Activated T-helper 2 cell treated with anti-CD3 and anti-CD28 coated beads, Interferon-gamma antibody, Interleukin-2, Interleukin-4, amounts not matched to agents 10 μg/mL and 5 μg/mL and 100 μg/mL, durations not matched to agents 14 hours and 24 hours and 36 hours (primary cell): ENCODE results near the gene PTPRF. TPM values are rescaled to one million over a fixed set of nuclear protein-coding genes. Genes with fewer than 3 reads are reported as not detected.

Source experiments
- DNase-seq: peaks from one replicate; pipeline ENCODE4 v3.0.0; 2021; ENCODE audit warnings: low spot score
- H3K27ac Mint-ChIP-seq: one replicate; pipeline ENCODE4 v1.8.0; 2021; ENCODE audit warnings: mixed read lengths
- H3K27me3 Mint-ChIP-seq: one replicate; pipeline ENCODE4 v1.8.0; 2021; ENCODE audit warnings: low read depth, mixed read lengths
- H3K36me3 Mint-ChIP-seq: one replicate; pipeline ENCODE4 v1.8.0; 2021; ENCODE audit warnings: low read depth, mixed read lengths
- H3K4me1 Mint-ChIP-seq: one replicate; pipeline ENCODE4 v1.8.0; 2021; ENCODE audit warnings: low read depth, mixed read lengths
- H3K4me3 Mint-ChIP-seq: one replicate; pipeline ENCODE4 v1.8.0; 2021; ENCODE audit warnings: low read depth, mild to moderate bottlenecking, moderate library complexity, mixed read lengths
- H3K9me3 Mint-ChIP-seq: one replicate; pipeline ENCODE4 v1.8.0; 2021; ENCODE audit warnings: mixed read lengths
- intact Hi-C: fragments of 100-400 bp; cut with micrococcal nuclease; formaldehyde crosslinking; loops from one replicate; pipeline ENCODE4 v1.15.1; 2023
- total RNA-seq: library from RNA; stranded (reverse); gene quantifications from 2 replicates; pipeline ENCODE4 v1.2.3, GENCODE V29; 2022

PTPRF gene
- total RNA-seq, 1 donor from 2014 or later = 3.0 TPM

DNA sequence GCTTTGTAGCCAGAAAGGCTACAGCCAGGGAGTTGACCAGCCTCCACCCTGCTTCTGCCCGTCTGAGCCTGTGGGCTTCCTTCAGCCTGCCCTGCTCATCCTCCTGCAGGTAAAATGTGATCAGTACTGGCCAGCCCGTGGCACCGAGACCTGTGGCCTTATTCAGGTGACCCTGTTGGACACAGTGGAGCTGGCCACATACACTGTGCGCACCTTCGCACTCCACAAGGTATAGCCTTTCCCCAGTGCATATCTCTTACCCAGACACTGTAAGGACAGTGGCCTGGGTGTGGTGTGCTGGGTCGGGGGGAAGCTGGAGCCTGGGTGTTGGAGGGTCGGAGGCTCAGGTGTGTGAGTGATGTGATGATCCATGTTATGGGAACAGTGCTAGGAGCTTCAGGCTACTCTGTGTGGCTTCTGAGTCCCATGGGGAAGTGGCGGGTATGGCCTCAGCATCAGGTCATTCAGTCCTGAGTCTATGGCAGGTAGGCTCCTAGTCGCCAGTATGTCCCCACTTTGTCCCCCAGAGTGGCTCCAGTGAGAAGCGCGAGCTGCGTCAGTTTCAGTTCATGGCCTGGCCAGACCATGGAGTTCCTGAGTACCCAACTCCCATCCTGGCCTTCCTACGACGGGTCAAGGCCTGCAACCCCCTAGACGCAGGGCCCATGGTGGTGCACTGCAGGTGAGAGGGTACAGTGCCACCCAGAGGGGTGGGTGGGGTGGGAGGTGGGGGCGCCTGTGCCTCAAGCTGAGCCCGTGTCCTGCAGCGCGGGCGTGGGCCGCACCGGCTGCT lies 88.0 kb downstream of the PTPRF start:
- H3K27me3 Mint-ChIP-seq = no peaks in the 10 kb centered on the region

DNA sequence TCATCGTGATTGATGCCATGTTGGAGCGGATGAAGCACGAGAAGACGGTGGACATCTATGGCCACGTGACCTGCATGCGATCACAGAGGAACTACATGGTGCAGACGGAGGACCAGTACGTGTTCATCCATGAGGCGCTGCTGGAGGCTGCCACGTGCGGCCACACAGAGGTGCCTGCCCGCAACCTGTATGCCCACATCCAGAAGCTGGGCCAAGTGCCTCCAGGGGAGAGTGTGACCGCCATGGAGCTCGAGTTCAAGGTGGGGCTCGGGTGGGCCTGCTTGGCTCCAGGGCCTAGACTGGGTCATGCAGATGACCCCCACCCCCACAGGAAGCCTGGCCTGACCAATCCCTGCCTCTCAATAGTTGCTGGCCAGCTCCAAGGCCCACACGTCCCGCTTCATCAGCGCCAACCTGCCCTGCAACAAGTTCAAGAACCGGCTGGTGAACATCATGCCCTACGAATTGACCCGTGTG lies 88.7 kb downstream of the PTPRF start:
- Mint-ChIP-seq H3K4me3 (no peak overlapping the region), H3K36me3 (no peaks in the 10 kb centered on the region), H3K27me3 (no peaks in the 10 kb centered on the region), H3K9me3 (no peaks in the 10 kb centered on the region), H3K27ac (no peak overlapping the region), H3K4me1 (no peaks in the 10 kb centered on the region)
- DNase-seq = no peak
- intact Hi-C loops = no loop called here

More for the DNA sequence above, 88.0 kb downstream of the PTPRF start:
- no peak overlapping the region for H3K4me3 Mint-ChIP-seq
- intact Hi-C loops = no loop called here
- no peaks in the 10 kb centered on the region for H3K36me3 Mint-ChIP-seq
- DNase-seq = no peak
- H3K27ac Mint-ChIP-seq = no peak overlapping the region
- H3K4me1 Mint-ChIP-seq = no peaks in the 10 kb centered on the region
- H3K9me3 Mint-ChIP-seq = no peaks in the 10 kb centered on the region

DNA sequence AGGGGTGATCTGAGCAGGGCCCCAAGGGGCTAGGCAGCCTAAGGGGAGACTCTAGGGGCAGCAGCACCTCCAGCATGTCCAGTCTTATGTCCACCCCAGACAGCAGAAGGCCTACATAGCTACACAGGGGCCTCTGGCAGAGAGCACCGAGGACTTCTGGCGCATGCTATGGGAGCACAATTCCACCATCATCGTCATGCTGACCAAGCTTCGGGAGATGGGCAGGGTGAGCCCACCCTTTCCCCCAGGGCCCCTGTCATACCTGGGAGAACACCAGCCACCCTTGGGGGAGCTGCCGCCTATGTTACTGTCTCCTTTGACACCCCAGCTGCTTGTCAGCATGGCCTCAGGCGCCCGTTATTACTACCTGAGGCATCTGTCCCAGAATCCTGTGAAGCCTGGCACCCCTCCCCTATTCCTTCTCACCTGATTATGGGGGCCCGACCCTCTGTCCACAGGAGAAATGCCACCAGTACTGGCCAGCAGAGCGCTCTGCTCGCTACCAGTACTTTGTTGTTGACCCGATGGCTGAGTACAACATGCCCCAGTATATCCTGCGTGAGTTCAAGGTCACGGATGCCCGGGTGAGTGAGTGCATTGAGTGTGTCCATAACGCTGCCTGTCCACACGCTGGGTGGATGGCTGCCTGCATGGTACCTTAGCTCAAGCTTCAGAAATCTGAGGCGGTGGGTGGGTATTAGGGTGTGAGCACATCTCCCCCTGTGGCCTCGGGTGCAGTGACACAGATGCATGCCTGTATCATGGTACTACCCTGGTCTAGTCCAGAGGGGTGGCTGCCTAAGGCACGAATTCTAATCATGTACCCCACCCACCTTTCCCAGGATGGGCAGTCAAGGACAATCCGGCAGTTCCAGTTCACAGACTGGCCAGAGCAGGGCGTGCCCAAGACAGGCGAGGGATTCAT lies 89.6 kb downstream of the PTPRF start:
- Mint-ChIP-seq H3K4me1 (no peaks in the 10 kb centered on the region), H3K27me3 (no peaks in the 10 kb centered on the region), H3K9me3 (no peaks in the 10 kb centered on the region), H3K36me3 (no peaks in the 10 kb centered on the region), H3K27ac (no peak overlapping the region), H3K4me3 (no peak overlapping the region)
- intact Hi-C loops = no loop called here
- no peak for DNase-seq

DNA sequence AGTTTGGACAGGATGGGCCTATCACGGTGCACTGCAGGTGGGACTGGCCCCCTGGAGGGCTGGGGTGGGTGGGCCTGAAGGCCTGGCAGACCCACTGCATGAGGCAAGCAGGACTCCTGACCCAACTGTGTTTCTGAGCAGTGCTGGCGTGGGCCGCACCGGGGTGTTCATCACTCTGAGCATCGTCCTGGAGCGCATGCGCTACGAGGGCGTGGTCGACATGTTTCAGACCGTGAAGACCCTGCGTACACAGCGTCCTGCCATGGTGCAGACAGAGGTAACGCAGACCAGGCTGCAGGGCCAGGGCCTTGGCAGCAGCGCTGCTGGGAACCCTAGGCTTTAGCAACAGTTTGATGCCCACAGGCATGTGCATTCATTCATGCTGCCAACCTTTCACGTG lies 90.3 kb downstream of the PTPRF start:
- H3K27ac Mint-ChIP-seq = no peak overlapping the region

DNA sequence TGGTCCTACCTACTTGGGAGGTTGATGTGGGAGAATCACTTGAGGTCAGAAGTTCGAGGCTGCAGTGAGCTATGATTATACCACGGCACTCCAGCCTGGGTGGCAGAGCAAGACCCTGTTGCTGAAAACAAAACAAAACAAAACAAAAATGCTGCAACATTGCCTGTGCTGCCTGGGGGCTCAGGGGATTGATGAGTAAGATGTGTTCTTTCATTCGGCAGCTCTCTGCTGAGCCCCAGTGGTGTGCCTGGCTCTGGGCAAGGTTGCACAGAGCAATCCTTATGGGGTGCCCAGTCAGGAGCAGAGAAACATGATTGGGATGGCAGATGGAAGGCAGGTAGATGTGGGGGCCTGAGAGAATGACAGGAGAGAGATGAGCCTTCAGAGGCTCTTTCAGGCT lies 90.7 kb downstream of the PTPRF start:
- Mint-ChIP-seq H3K36me3 (no peaks in the 10 kb centered on the region), H3K9me3 (no peaks in the 10 kb centered on the region), H3K4me3 (no peak overlapping the region), H3K27ac (no peak overlapping the region), H3K4me1 (no peaks in the 10 kb centered on the region), H3K27me3 (no peaks in the 10 kb centered on the region)
- intact Hi-C loops = no loop called here
- DNase-seq = no peak

More for the DNA sequence above, 90.3 kb downstream of the PTPRF start:
- Mint-ChIP-seq H3K9me3 (no peaks in the 10 kb centered on the region), H3K4me3 (no peak overlapping the region), H3K4me1 (no peaks in the 10 kb centered on the region), H3K36me3 (no peaks in the 10 kb centered on the region), H3K27me3 (no peaks in the 10 kb centered on the region)
- intact Hi-C loops = no loop called here
- no peak for DNase-seq

DNA sequence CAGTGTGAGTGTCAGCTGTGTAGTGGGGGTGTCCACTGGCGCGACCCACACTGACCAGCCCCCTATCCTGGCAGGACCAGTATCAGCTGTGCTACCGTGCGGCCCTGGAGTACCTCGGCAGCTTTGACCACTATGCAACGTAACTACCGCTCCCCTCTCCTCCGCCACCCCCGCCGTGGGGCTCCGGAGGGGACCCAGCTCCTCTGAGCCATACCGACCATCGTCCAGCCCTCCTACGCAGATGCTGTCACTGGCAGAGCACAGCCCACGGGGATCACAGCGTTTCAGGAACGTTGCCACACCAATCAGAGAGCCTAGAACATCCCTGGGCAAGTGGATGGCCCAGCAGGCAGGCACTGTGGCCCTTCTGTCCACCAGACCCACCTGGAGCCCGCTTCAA lies 91.2 kb downstream of the PTPRF start:
- H3K9me3 Mint-ChIP-seq = no peaks in the 10 kb centered on the region
- no peak overlapping the region for H3K4me3 Mint-ChIP-seq
- DNase-seq = no peak
- no peaks in the 10 kb centered on the region for H3K4me1 Mint-ChIP-seq
- H3K27ac Mint-ChIP-seq = no peak overlapping the region
- H3K27me3 Mint-ChIP-seq = no peaks in the 10 kb centered on the region
- no peaks in the 10 kb centered on the region for H3K36me3 Mint-ChIP-seq
- intact Hi-C loops = no loop called here

DNA sequence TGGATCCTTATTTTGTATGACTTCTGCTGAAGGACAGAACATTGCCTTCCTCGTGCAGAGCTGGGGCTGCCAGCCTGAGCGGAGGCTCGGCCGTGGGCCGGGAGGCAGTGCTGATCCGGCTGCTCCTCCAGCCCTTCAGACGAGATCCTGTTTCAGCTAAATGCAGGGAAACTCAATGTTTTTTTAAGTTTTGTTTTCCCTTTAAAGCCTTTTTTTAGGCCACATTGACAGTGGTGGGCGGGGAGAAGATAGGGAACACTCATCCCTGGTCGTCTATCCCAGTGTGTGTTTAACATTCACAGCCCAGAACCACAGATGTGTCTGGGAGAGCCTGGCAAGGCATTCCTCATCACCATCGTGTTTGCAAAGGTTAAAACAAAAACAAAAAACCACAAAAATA lies 91.8 kb downstream of the PTPRF start:
- H3K4me3 Mint-ChIP-seq = no peak overlapping the region
- no peaks in the 10 kb centered on the region for H3K9me3 Mint-ChIP-seq
- no peaks in the 10 kb centered on the region for H3K36me3 Mint-ChIP-seq
- no peak for DNase-seq
- no peaks in the 10 kb centered on the region for H3K27me3 Mint-ChIP-seq
- H3K4me1 Mint-ChIP-seq = no peaks in the 10 kb centered on the region
- no peak overlapping the region for H3K27ac Mint-ChIP-seq
- intact Hi-C loops = no loop called here

DNA sequence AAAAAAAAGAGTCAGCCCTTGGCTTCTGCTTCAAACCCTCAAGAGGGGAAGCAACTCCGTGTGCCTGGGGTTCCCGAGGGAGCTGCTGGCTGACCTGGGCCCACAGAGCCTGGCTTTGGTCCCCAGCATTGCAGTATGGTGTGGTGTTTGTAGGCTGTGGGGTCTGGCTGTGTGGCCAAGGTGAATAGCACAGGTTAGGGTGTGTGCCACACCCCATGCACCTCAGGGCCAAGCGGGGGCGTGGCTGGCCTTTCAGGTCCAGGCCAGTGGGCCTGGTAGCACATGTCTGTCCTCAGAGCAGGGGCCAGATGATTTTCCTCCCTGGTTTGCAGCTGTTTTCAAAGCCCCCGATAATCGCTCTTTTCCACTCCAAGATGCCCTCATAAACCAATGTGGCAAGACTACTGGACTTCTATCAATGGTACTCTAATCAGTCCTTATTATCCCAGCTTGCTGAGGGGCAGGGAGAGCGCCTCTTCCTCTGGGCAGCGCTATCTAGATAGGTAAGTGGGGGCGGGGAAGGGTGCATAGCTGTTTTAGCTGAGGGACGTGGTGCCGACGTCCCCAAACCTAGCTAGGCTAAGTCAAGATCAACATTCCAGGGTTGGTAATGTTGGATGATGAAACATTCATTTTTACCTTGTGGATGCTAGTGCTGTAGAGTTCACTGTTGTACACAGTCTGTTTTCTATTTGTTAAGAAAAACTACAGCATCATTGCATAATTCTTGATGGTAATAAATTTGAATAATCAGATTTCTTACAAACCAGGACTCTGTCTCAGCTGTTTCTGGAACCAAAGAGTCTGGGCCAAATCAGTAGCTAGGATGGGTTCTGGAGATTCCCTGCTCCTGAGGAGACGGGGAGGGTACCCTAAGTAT lies 92.5 kb downstream of the PTPRF start:
- Mint-ChIP-seq H3K27me3 (no peaks in the 10 kb centered on the region), H3K9me3 (no peaks in the 10 kb centered on the region), H3K36me3 (no peaks in the 10 kb centered on the region), H3K27ac (no peak overlapping the region), H3K4me1 (no peaks in the 10 kb centered on the region), H3K4me3 (no peak overlapping the region)
- intact Hi-C loops = no loop called here
- DNase-seq = no peak

DNA sequence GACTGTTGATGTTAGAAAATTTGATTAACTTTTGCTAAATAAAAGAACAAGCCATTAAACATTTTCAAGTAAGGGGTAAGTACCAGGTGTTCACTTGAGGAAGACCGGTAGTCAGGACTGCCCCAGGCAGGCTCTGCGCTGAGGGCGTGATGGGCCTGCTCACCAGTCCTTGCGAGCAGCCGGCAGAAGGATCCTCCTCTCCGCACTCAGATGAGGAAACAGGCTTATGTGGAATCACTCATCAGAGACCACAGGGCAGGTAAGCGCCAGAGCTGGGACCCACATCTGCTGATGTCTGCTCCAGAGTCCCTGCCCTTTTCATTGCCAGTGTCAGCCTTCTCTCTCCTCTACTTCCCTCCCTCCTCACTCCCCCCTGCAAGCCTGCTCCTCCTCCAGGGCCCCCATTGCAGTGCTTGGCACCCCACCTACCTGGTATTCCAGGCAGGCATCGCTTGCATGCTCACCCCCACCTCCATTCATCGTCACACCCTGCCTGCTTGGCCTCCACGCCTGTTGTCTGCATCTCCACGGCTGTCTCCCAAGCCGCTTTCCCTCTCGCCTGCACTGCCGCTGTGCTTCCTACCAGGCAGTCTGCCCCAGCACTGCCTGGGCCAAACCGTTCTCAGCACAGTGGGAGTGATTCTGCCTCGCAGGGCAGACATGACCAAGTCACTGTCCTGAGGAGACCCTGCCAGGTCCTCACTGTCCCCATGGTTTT lies 94.5 kb downstream of the PTPRF start:
- Mint-ChIP-seq H3K4me3 (no peak overlapping the region), H3K36me3 (no peaks in the 10 kb centered on the region), H3K4me1 (no peaks in the 10 kb centered on the region), H3K27me3 (no peaks in the 10 kb centered on the region), H3K9me3 (no peaks in the 10 kb centered on the region), H3K27ac (no peak overlapping the region)
- intact Hi-C loops = no loop called here
- no peak for DNase-seq

DNA sequence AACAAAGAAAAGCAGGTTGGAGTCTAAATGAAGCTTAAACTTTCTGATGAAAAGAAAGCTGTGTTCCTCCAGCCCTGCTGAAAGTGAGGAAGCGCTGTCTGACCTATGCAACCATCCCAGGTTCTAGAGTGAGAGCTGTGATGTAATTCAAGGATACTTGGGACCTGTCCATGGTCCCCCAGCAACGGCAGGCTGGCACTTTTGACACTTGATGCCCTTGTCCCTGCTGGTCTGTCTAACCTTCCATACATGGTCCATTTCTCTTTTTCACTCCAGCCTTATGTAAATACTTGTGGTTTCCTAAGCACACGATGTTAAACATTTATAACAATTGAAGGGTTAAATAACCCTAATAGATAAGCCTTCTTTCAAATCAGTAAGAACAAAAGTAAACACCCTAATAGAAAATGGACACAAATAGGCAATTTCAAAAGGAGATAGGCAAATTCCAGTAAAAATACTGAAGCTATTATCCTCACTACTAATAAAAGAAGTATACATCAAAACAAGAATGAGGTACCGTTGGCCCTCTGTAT lies 101.5 kb downstream of the PTPRF start:
- Mint-ChIP-seq H3K4me3 (no peak overlapping the region), H3K27ac (no peak overlapping the region), H3K36me3 (no peaks in the 10 kb centered on the region), H3K27me3 (peaks cover 4% of the 10 kb centered on the region), H3K9me3 (no peaks in the 10 kb centered on the region), H3K4me1 (no peaks in the 10 kb centered on the region)
- DNase-seq = no peak
- intact Hi-C loops = no loop called here

DNA sequence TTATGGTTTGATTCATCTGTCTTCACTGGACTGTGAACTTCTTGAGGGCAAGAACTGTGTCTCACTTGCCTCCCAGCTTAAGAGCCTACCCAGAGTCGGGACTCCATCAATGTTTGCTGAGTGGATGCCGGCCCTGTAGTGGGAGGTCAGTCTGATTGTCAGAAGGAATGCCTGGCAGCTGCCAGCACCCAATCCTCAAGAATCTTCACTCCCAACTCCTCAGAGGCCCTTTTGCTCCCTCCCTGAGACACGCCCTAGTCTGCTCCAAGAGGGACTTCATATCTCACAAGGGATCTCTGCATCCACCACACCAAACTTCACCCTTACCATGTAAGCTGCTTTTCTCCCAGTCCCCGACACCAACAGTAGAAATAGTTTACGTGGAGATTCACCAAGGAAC lies 104.0 kb downstream of the PTPRF start:
- H3K36me3 Mint-ChIP-seq = no peaks in the 10 kb centered on the region
- H3K4me1 Mint-ChIP-seq = no peaks in the 10 kb centered on the region
- no peaks in the 10 kb centered on the region for H3K9me3 Mint-ChIP-seq
- no peak overlapping the region for H3K27ac Mint-ChIP-seq
- H3K27me3 Mint-ChIP-seq = peaks cover 4% of the 10 kb centered on the region
- DNase-seq = no peak
- no peak overlapping the region for H3K4me3 Mint-ChIP-seq
- intact Hi-C loops = no loop called here
